ENCODE results near the gene PHYKPL. TPM values are rescaled to one million over a fixed set of nuclear protein-coding genes. Genes with fewer than 3 reads are reported as not detected.
"Not testable (repeated sequence)": the region's sequence is repeated elsewhere in the genome, so short reads cannot be mapped to it uniquely, and the experiment has no call there.

The PHYKPL gene
- total and polyA plus RNA-seq, 2 of the 4 experiments (the other 2 are of a cell fraction), result 10.0 to 24.5 TPM

- H3K23ac ChIP-seq (ENCODE audit: low read depth, low read length); H3K36me3 ChIP-seq (ENCODE audit: control insufficient read depth, insufficient read depth, low read length); H3K9me1 ChIP-seq (ENCODE audit: insufficient read depth, low read length); POLR2A ChIA-PET (ENCODE audit: unreplicated experiment); DNase-seq; H2AFZ ChIP-seq (replicated peaks; ENCODE audit: low read length, poor library complexity); H3K4me3 ChIP-seq (ENCODE audit: insufficient read depth, low read depth, low read length); H3K9ac ChIP-seq (ENCODE audit: low read depth, low read length); H3K27ac ChIP-seq (ENCODE audit: insufficient read depth, low read length); ATAC-seq (ENCODE audit: low read depth); H2AK5ac ChIP-seq (ENCODE audit: low read depth, low read length); dilution Hi-C loops (cut with HindIII; ENCODE audit: low sequenced_read_pairs, unreplicated experiment); H3K14ac ChIP-seq (replicated peaks; ENCODE audit: low read depth, low read length); H4K20me1 ChIP-seq (ENCODE audit: insufficient read depth, low read length); H3K4ac ChIP-seq (ENCODE audit: low read depth, low read length); H2BK120ac ChIP-seq (ENCODE audit: low read depth, low read length); H3K4me2 ChIP-seq (ENCODE audit: low read depth, low read length); CTCF ChIA-PET; H4K8ac ChIP-seq (ENCODE audit: low read depth in 2 of 2, low read length in 2 of 2); BruUV-seq (replicated peaks); H2BK20ac ChIP-seq (ENCODE audit: low read depth, low read length); H2BK15ac ChIP-seq (ENCODE audit: low read depth, low read length); H2AK9ac ChIP-seq (replicated peaks; ENCODE audit: low read depth, low read length, poor library complexity); H3K9me3 ChIP-seq (ENCODE audit: control insufficient read depth, insufficient read depth, low read length); H2BK5ac ChIP-seq (ENCODE audit: low read depth, low read length, poor library complexity, severe bottlenecking); H3K18ac ChIP-seq (ENCODE audit: low read depth, low read length); H4K91ac ChIP-seq (ENCODE audit: insufficient read depth, low read depth, low read length); H3K56ac ChIP-seq (ENCODE audit: extremely low read depth, insufficient read depth, low read length); H3K4me1 ChIP-seq (ENCODE audit: control insufficient read depth, insufficient read depth, low read length); in situ Hi-C loops (cut with MboI; ENCODE audit: low sequenced_read_pairs); H3K27me3 ChIP-seq (ENCODE audit: control insufficient read depth, insufficient read depth, low read length); H3K79me1 ChIP-seq (ENCODE audit: low read depth in 1 of 2, low read length in 2 of 2); H4K5ac ChIP-seq (ENCODE audit: low read depth, low read length); intact Hi-C loops (cut with micrococcal nuclease): not testable (repeated sequence)
- WGBS, 2 experiments (ENCODE audit: extremely low coverage in 2 of 2, insufficient read length in 1 of 2), result 82% methylated on average over 16 of the region's 18 CpGs; no CpG with 5 or more reads in 1 of the 2 experiments
Measured at GRCh38 chr5:178253632-178254031, 21.0 kb upstream of the PHYKPL start.

Data from IMR-90 (cell line).